ENCODE data around the gene ZNF451.

GRCh38 chr6:57180596-57180995, 90.6 kb downstream of the ZNF451 start:
- no peak for TF ChIP-seq CTCF (IDR thresholded peaks at IDR 0.05; ENCODE audit: insufficient read depth, low read length, poor library complexity, severe bottlenecking)
- no peak for TF ChIP-seq EZH2phosphoT487 (conservative IDR thresholded peaks at IDR 0.05; ENCODE audit: low read length)

Data from SU-DHL-6 (cell line).